ENCODE data around the gene BAIAP3.
A peak's percentile ranks its signal among the peaks of the same experiment; 100 is the strongest.

Gene BAIAP3

GRCh38 chr16:1371054-1371978 is 37.9 kb downstream of the BAIAP3 start:
- DNase-seq: no peak

DNA sequence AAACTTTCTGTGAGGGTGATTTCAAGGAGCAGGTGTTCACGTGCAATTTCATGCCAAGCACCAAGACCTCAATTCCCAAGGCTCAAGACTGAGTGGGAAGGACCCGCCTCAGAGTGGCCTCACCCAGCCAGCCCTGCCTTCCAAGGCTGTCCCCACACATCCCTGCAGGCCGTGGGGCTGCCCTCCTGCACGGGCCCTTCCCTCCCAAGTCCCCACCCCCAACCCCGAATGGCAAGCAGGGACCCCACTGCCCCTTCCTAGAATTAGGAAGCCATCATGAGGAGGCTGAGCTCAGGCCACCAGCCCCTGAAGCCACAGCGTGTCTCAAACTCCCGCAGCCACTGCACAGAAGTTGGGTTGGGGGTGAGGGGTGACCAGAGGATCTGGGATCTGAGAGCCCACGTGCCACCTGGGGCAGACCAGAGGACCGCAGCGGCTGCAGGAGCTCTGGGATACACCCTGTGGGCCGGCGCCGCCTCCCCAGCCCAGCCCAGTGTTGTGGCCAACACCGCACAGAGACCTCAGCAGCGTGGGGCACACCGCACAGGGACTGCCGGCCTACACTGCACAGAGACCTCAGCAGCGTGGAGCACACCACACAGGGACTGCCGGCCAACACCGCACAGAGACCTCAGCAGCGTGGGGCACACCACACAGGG is 39.0 kb downstream of the BAIAP3 start:
- DNase-seq: no peak

- DNase-seq: no peak
These were observed 41.2 kb downstream of the BAIAP3 start for GRCh38 chr16:1374418-1375297.

DNA sequence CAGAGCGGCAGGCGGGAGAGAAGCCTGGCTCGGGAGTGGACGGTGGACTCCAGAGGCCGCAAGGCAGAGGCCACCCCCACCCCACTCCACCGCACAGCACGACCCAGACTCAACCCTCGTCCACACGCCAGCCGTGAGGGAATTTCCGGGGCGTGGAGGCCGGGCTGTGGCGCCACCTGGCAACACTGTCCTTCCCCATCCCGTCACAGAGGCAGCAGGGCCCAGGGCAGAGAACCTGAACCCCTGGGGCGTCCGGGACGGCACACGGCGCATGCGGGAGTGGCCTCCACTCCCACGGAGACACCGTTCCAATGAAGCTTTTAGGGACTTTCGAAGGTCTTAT is 41.8 kb downstream of the BAIAP3 start:
- no peak for DNase-seq

DNA sequence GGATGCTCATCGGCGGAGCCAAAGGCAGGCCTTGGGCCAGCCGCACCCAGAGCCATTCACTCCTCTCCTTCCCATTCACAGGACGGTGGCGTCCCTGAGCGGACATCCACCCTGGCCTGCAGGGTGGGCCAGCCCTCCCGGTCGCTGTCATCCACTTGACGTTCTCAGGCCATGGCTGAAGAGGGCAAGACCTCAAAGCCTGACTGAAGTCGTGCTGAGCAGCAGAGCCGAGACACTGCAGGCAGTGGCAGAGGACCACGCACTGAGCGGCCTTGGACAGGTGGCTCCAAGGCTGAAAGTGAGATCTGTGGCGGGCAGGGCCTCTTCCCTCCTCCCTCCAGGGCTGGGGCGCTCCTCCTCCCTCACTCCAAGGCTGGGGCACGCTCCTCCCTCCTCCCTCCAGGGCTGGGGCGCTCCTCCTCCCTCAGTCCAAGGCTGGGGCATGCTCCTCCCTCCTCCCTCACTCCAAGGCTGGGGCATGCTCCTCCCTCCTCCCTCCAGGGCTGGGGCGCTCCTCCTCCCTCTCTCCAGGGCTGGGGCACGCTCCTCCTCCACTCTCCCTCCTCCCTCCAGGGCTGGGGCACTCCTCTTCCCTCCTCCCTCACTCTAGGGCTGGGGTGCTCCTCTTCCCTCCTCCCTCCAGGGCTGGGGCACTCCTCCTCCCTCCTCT is 42.4 kb downstream of the BAIAP3 start:
- DNase-seq: no peak

- DNase-seq: no peak
These were observed 44.1 kb downstream of the BAIAP3 start for GRCh38 chr16:1377406-1378010.

DNA sequence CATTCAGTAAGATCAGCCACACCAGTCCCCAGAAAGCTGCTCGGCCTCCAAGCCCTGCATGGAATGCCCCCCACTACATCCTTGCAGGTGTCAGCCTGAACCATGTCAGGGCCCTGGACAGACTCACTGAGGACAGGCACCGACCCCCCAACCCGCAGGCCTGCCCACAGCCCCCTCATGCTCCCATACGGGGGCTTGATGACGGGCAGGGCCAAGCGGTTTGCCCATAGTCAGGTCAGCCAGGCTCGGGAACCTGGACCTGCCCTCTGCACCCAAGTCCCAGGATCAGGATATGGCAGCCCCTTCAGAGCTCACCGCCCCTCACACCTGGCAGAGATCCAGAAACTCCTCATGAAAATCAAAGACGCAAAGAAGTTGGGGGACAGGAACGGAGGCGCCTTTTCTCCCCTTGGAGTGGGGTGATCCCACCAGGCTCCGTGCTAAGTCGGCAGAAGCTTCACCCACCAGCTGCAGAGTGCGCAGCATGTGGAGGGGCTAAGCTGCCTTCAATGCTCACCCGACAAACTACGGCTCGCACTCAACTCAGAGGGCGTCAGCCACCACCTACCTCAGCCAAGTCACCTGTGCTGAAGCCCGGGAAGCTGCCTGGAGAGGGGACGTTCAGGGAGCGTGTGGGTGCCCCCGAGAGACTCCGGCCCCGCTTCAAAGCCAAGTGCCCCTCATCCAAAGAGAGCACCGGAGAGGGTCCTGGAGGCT is 44.8 kb downstream of the BAIAP3 start:
- DNase-seq: no peak

DNA sequence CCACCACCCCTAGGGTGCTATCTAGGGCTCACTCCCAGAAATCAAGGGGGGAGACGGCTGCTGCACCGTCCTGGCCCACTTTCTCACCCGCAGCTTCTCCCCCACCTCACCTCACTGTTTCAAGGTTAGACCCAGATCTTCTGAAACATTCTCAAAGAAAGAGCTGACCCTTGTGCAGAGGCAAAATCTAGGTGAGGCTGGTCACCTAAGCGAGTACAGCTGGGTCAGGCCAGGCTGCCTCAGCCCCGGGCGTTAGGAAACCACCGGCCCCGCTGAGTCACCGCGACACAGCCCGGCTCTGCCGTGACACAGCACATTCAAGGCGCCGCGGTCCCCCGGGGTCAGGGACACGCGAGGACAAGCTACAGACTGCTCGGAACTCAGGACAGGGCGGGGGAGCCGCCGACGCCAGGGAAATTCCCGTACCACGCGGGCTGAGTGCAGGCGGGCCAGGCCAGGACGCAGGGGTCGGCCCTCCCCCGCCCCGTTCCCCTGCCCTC is 45.4 kb downstream of the BAIAP3 start:
- peak in 1 of 2 experiments; percentile 39 for DNase-seq

- DNase-seq: peak; percentile 40 to 74
These were observed 46.0 kb downstream of the BAIAP3 start for GRCh38 chr16:1379304-1380076.

GRCh38 chr16:1380195-1380594 is 46.8 kb downstream of the BAIAP3 start:
- no peak for DNase-seq

- DNase-seq: no peak
These were observed 48.4 kb downstream of the BAIAP3 start for GRCh38 chr16:1381612-1382406.

GRCh38 chr16:1383556-1383955 is 50.1 kb downstream of the BAIAP3 start:
- no peak for DNase-seq

- no peak for DNase-seq
These were observed 51.8 kb downstream of the BAIAP3 start for GRCh38 chr16:1385232-1385631.

- no peak for DNase-seq
These were observed 53.9 kb downstream of the BAIAP3 start for GRCh38 chr16:1387331-1387730.

DNA sequence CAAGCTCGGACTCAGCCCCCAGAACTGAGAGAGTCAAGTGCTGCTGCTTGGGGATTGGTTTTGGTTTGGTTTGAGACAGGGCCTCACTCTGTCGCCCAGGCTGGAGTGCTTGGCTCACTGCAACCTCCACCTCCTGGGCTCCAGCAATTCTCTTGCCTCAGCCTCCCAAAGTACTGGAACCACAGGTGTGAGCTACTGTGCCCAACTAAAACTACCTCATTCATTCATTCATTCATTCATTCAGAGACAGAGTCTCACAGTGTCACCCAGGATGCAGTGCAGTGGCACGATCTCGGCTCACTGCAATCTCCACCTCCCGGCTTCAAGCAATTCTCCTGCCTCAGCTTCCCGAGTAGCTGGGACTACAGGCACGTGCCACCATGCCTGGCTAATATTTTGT is 56.3 kb downstream of the BAIAP3 start:
- DNase-seq: no peak

- no peak for DNase-seq
These were observed 56.9 kb downstream of the BAIAP3 start for GRCh38 chr16:1390239-1390779.

GRCh38 chr16:1392826-1393225 is 59.4 kb downstream of the BAIAP3 start:
- DNase-seq: no peak

- DNase-seq: no peak
These were observed 60.2 kb downstream of the BAIAP3 start for GRCh38 chr16:1393613-1394176.

GRCh38 chr16:1394367-1394951 is 61.0 kb downstream of the BAIAP3 start:
- no peak for DNase-seq

All from SHP77 (cell line).